H1 (cell line): ENCODE results near the gene SNAPC3. TPM values are rescaled to one million over a fixed set of nuclear protein-coding genes. Genes with fewer than 3 reads are reported as not detected.

Experiments used
- CTCF ChIA-PET: fragments of 300-600 bp; sonication (Branson Sonifier 250); formaldehyde crosslinking; loops from one replicate; lab custom pipeline; 2021; ENCODE audit not compliant: partially characterized antibody; lab: Charles Lee
- POLR2A ChIA-PET: fragments of 300-600 bp; sonication (Branson Sonifier 250); formaldehyde crosslinking; loops from one replicate; lab custom pipeline; 2021; ENCODE audit warnings: inconsistent platforms; ENCODE audit not compliant: partially characterized antibody; lab: Charles Lee
- DNase-seq, 2 experiments: peaks; one replicate each; pipeline versions ENCODE4 v3.0.0 to v3.0.0-alpha.2; 2010 to 2022; ENCODE audit warnings: low spot score in 2 of 2, low read depth in 1 of 2, mixed read lengths in 1 of 2
- FAIRE-seq: peaks from 2 replicates; lab custom pipeline; 2011; peaks lifted over from hg19 to GRCh38; lab: Jason Lieb, UNC
- H2AFZ ChIP-seq: 2 replicates; pipeline ENCODE4 v1.8.1; 2012; ENCODE audit warnings: low read length, inconsistent platforms
- H2AK5ac ChIP-seq: 2 replicates; pipeline ENCODE4 v1.6.1; 2013; ENCODE audit warnings: low read depth, low read length
- H2BK120ac ChIP-seq: replicated peaks from 2 replicates; pipeline ENCODE3; 2013; ENCODE audit warnings: low read depth, low read length, inconsistent platforms
- H2BK12ac ChIP-seq: 2 replicates; pipeline ENCODE4 v1.6.1; 2013; ENCODE audit warnings: low read depth, low read length
- H2BK15ac ChIP-seq: 2 replicates; pipeline ENCODE4 v1.6.1; 2013; ENCODE audit warnings: low read length
- H2BK20ac ChIP-seq: 2 replicates; pipeline ENCODE4 v1.6.1; 2013; ENCODE audit warnings: low read length
- H2BK5ac ChIP-seq: 2 replicates; pipeline ENCODE4 v1.6.1; 2013; ENCODE audit warnings: low read depth, low read length
- H3K14ac ChIP-seq: 2 replicates; pipeline ENCODE4 v1.6.1; 2013; ENCODE audit warnings: inconsistent platforms; ENCODE audit not compliant: insufficient read length
- H3K18ac ChIP-seq: 2 replicates; pipeline ENCODE4 v1.6.1; 2013; ENCODE audit warnings: low read length; ENCODE audit errors: extremely low read depth
- H3K23ac ChIP-seq: 2 replicates; pipeline ENCODE4 v1.6.1; 2013; ENCODE audit warnings: inconsistent platforms; ENCODE audit not compliant: insufficient read length
- H3K23me2 ChIP-seq: 2 replicates; pipeline ENCODE4 v1.6.1; 2013; ENCODE audit warnings: low read depth, low read length
- H3K27ac ChIP-seq: 2 replicates; pipeline ENCODE4 v1.6.1; 2011; ENCODE audit warnings: low read depth, low read length, inconsistent platforms
- H3K27me3 ChIP-seq, 4 experiments: replicated peaks in 1 of 4; 1 replicate in 1 of 4; 2 replicates in 3 of 4; pipeline versions ENCODE4 v1.6.1 to v1.8.1; 2011 to 2013; ENCODE audit warnings: low read length in 3 of 4, mild to moderate bottlenecking in 3 of 4, inconsistent platforms in 2 of 4, mixed read lengths in 2 of 4, moderate library complexity in 1 of 4; ENCODE audit not compliant: control insufficient read depth in 3 of 4, insufficient read depth in 3 of 4; ENCODE audit errors: extremely low read depth in 1 of 4
- H3K36me3 ChIP-seq, 4 experiments: 2 replicates each; pipeline versions ENCODE4 v1.6.1 to v1.8.1; 2011 to 2013; ENCODE audit warnings: mild to moderate bottlenecking in 4 of 4, low read length in 3 of 4, moderate library complexity in 2 of 4, control low read depth in 1 of 4, inconsistent platforms in 1 of 4; ENCODE audit not compliant: insufficient read depth in 4 of 4, control insufficient read depth in 2 of 4
- H3K4ac ChIP-seq: replicated peaks from 2 replicates; pipeline ENCODE3; 2013; ENCODE audit warnings: low read length, low read depth, mixed read lengths, inconsistent platforms; ENCODE audit not compliant: insufficient read length
- H3K4me1 ChIP-seq, 4 experiments: replicated peaks in 1 of 4; 1 replicate in 1 of 4; 2 replicates in 3 of 4; pipeline versions ENCODE4 v1.6.1 to v1.8.1; 2011 to 2013; ENCODE audit warnings: low read length in 3 of 4, inconsistent platforms in 2 of 4, mixed read lengths in 1 of 4; ENCODE audit not compliant: insufficient read depth in 4 of 4, control insufficient read depth in 3 of 4
- H3K4me2 ChIP-seq, 2 experiments: 2 replicates each; pipeline versions ENCODE4 v1.6.1 to v1.8.1; 2011 to 2013; ENCODE audit warnings: low read depth in 2 of 2, low read length in 2 of 2, control low read depth in 1 of 2, inconsistent platforms in 1 of 2, mild to moderate bottlenecking in 1 of 2; ENCODE audit not compliant: insufficient read depth in 1 of 2
- H3K4me3 ChIP-seq, 4 experiments: fragments of 200-600, 300-600 bp in 1 of 4; sonication (generic), shearing (Covaris generic), sonication (Bioruptor Twin) in 1 of 4; 2 replicates each; pipeline versions ENCODE4 v1.5.1 to v1.8.1; 2011 to 2016; ENCODE audit warnings: low read length in 4 of 4, low read depth in 3 of 4, control low read depth in 2 of 4, inconsistent platforms in 2 of 4, mild to moderate bottlenecking in 2 of 4, mixed read lengths in 1 of 4, moderate library complexity in 1 of 4; ENCODE audit not compliant: insufficient read depth in 2 of 4; ENCODE audit errors: extremely low read depth in 1 of 4
- H3K56ac ChIP-seq: replicated peaks from 2 replicates; pipeline ENCODE3; 2013; ENCODE audit warnings: low read depth, mild to moderate bottlenecking, mixed read lengths, low read length, inconsistent platforms; ENCODE audit not compliant: insufficient read length
- H3K79me1 ChIP-seq: 2 replicates; pipeline ENCODE4 v1.6.1; 2013; ENCODE audit warnings: low read depth, low read length, control low read depth
- H3K79me2 ChIP-seq, 2 experiments: 2 replicates each; pipeline versions ENCODE4 v1.6.1 to v1.8.1; 2012 to 2013; ENCODE audit warnings: low read length in 2 of 2, mild to moderate bottlenecking in 2 of 2, inconsistent platforms in 1 of 2; ENCODE audit not compliant: insufficient read depth in 2 of 2, control insufficient read depth in 1 of 2
- H3K9ac ChIP-seq, 4 experiments: replicated peaks in 1 of 4; 1 replicate in 1 of 4; 2 replicates in 3 of 4; pipeline versions ENCODE4 v1.6.1 to v1.8.1; 2011 to 2013; ENCODE audit warnings: low read depth in 3 of 4, low read length in 3 of 4, control low read depth in 2 of 4, mild to moderate bottlenecking in 2 of 4, moderate library complexity in 2 of 4, inconsistent platforms in 1 of 4; ENCODE audit errors: extremely low read depth in 1 of 4
- H3K9me3 ChIP-seq, 2 experiments: 2 replicates each; pipeline versions ENCODE4 v1.6.1 to v1.8.1; 2012 to 2013; ENCODE audit warnings: mild to moderate bottlenecking in 2 of 2, moderate library complexity in 2 of 2, control low read depth in 1 of 2, inconsistent platforms in 1 of 2, low read depth in 1 of 2, low read length in 1 of 2, mixed read lengths in 1 of 2; ENCODE audit not compliant: insufficient read depth in 2 of 2
- H4K20me1 ChIP-seq, 2 experiments: replicated peaks in 1 of 2; 2 replicates each; pipeline versions ENCODE3 to v1.8.1; 2011 to 2013; ENCODE audit warnings: inconsistent platforms in 2 of 2, low read length in 2 of 2, mild to moderate bottlenecking in 1 of 2; ENCODE audit not compliant: insufficient read depth in 2 of 2, control insufficient read depth in 1 of 2
- H4K5ac ChIP-seq: 2 replicates; pipeline ENCODE4 v1.6.1; 2013; ENCODE audit warnings: low read length, low read depth, mixed read lengths, inconsistent platforms; ENCODE audit not compliant: insufficient read length
- H4K8ac ChIP-seq: 2 replicates; pipeline ENCODE4 v1.8.0; 2013; ENCODE audit warnings: mild to moderate bottlenecking, moderate library complexity, low read length, inconsistent platforms; ENCODE audit not compliant: insufficient read depth; ENCODE audit errors: extremely low read depth
- H4K91ac ChIP-seq: replicated peaks from 2 replicates; pipeline ENCODE3; 2013; ENCODE audit warnings: low read length, mixed read lengths, inconsistent platforms; ENCODE audit not compliant: insufficient read length
- CHD1 ChIP-seq: IDR thresholded peaks from 2 replicates; pipeline ENCODE4 v1.6.1; 2012; ENCODE audit warnings: low read depth, low read length, improper control_type of control experiment
- SUZ12 ChIP-seq: fragments of 200-600 bp; sonication (generic); IDR thresholded peaks from 2 replicates; pipeline ENCODE4 v1.6.1; 2012; ENCODE audit warnings: mild to moderate bottlenecking, inconsistent platforms, low read length, moderate library complexity, mixed read lengths
- TAF1 ChIP-seq: IDR thresholded peaks from 2 replicates; pipeline ENCODE4 v1.6.1; 2011; ENCODE audit warnings: mild to moderate bottlenecking, low read depth, low read length
- TBP ChIP-seq: IDR thresholded peaks from 2 replicates; pipeline ENCODE4 v1.6.1; 2011; ENCODE audit warnings: low read depth, low read length, improper control_type of control experiment
- YY1 ChIP-seq: IDR thresholded peaks from 2 replicates; pipeline ENCODE4 v1.6.1; 2011; ENCODE audit warnings: low read depth, mild to moderate bottlenecking, low read length
- WGBS, 2 experiments: shearing (Covaris generic) in 1 of 2; methylation state at CpG; one replicate each; pipeline versions ENCODE4 v1.1.6 to v1.1.7; 2013 to 2015; ENCODE audit warnings: low lambda C conversion rate in 2 of 2, mixed read lengths in 2 of 2, inconsistent platforms in 1 of 2, low coverage in 1 of 2, missing lambda C conversion rate in 1 of 2; ENCODE audit not compliant: insufficient replicate concordance in 2 of 2, insufficient coverage in 1 of 2, insufficient read length in 1 of 2; ENCODE audit errors: extremely low coverage in 1 of 2, missing lambda C conversion rate in 1 of 2; 5-methylcytosine and 5-hydroxymethylcytosine counted together
- polyA plus RNA-seq, 7 experiments: library from polyadenylated mRNA; depleted of rRNA in 3 of 7; stranded (reverse) in 5 of 7; unstranded in 2 of 7; fragments of >200 nt in 5 of 7; fragments of 200-250 nt in 2 of 7; gene quantifications; 1 replicate in 5 of 7; 2 replicates in 1 of 7; 4 replicates in 1 of 7; pipeline versions ENCODE4 v1.2.1 to v1.2.3, GENCODE V29; 2011 to 2013; ENCODE audit warnings: missing spikeins in 2 of 7, mixed read lengths in 2 of 7
- total RNA-seq: library from RNA; stranded (reverse); fragmentation: NEBNext Ultra II Directional; extraction: Animal tissue kit (Norgen Biotek cat#: 25700); gene quantifications from 2 replicates; pipeline ENCODE4 v1.2.1, GENCODE V29; 2021

SNAPC3 gene
- total and polyA plus RNA-seq, 2 of the 8 experiments (the other 6 are each of a cell fraction or from before 2014, with no cell fraction given): 11.9 to 25.8 TPM

- DNase-seq: no peak
- Histone ChIP-seq H3K56ac (no peak overlapping the region), H3K23ac (no peak overlapping the region), H4K91ac (no peak overlapping the region), H3K27ac (no peak overlapping the region), H3K79me1 (no peaks in the 10 kb centered on the region), H2AK5ac (no peak overlapping the region), H3K14ac (no peak overlapping the region), H3K18ac (no peak overlapping the region), H3K9me3 (no peaks in the 10 kb centered on the region), H2AFZ (no peak overlapping the region), H3K36me3 (peaks cover 0 to 33% (median 13%) of the 10 kb centered on the region in 4 experiments; a peak in 5 of 8 replicates), H3K27me3 (no peaks in the 10 kb centered on the region), H3K4me1 (no peaks in the 10 kb centered on the region), H3K23me2 (no peaks in the 10 kb centered on the region), H2BK15ac (no peak overlapping the region), H3K4me3 (no peak overlapping the region), H2BK20ac (no peak overlapping the region), H3K9ac (no peak overlapping the region), H3K79me2 (peaks cover 0 to 56% of the 10 kb centered on the region in 2 experiments; a peak in 2 of 4 replicates), H4K8ac (no peak overlapping the region), H2BK12ac (no peak overlapping the region), H3K4ac (no peak overlapping the region), H2BK5ac (no peak overlapping the region), H2BK120ac (no peak overlapping the region), H3K4me2 (no peak overlapping the region), H4K5ac (no peak overlapping the region), H4K20me1 (peaks cover 0 to 1% of the 10 kb centered on the region in 2 experiments)
- POLR2A ChIA-PET: no interaction called here
- no peak for TF ChIP-seq SUZ12
- TF ChIP-seq YY1: no peak
- no peak for TF ChIP-seq CHD1
- no peak for TF ChIP-seq TAF1
- TF ChIP-seq TBP: no peak
- FAIRE-seq: no peak
- WGBS, 2 experiments: 94% methylated on average over 3 of the region's 3 CpGs; no CpG with 5 or more reads in 1 of the 2 experiments
- CTCF ChIA-PET: interaction anchor here (0.8 to 1.5 kb wide), 3 partner anchors 29 to 158 kb away, joined by 3 to 5 read pairs (median 3); no protein-coding TSS in a partner anchor
Measured at GRCh38 chr9:15433661-15434060, 11.0 kb downstream of the SNAPC3 start.
